NOMO-1 (cell line): Measurements from ENCODE around the gene SESN1.

Experiments used
- DNase-seq, 2 experiments: peaks; one replicate each; lab custom pipeline; 2025; ENCODE audit not compliant: unreplicated experiment in 2 of 2; lab: John Stamatoyannopoulos, UW

The SESN1 gene

GRCh38 chr6:109034526-109034925 is 60.1 kb downstream of the SESN1 start:
- DNase-seq = no peak

GRCh38 chr6:109033655-109034054 is 61.0 kb downstream of the SESN1 start:
- DNase-seq = no peak

- DNase-seq = no peak
These were observed 63.2 kb downstream of the SESN1 start for GRCh38 chr6:109031416-109031815.

- no peak for DNase-seq
These were observed 65.3 kb downstream of the SESN1 start for GRCh38 chr6:109029313-109029712.

GRCh38 chr6:109028439-109028838 is 66.2 kb downstream of the SESN1 start:
- DNase-seq = no peak

GRCh38 chr6:109027964-109028363 is 66.7 kb downstream of the SESN1 start:
- no peak for DNase-seq

- DNase-seq = no peak
These were observed 69.0 kb downstream of the SESN1 start for GRCh38 chr6:109025639-109026038.

GRCh38 chr6:109024784-109025183 is 69.9 kb downstream of the SESN1 start:
- no peak for DNase-seq

- no peak for DNase-seq
These were observed 70.3 kb downstream of the SESN1 start for GRCh38 chr6:109024368-109024767.

GRCh38 chr6:109023356-109023925 is 71.2 kb downstream of the SESN1 start:
- no peak for DNase-seq

- DNase-seq = no peak
These were observed 72.8 kb downstream of the SESN1 start for GRCh38 chr6:109021870-109022269.

GRCh38 chr6:109019911-109020310 is 74.7 kb downstream of the SESN1 start:
- DNase-seq = no peak

- no peak for DNase-seq
These were observed 79.5 kb downstream of the SESN1 start for GRCh38 chr6:109015176-109015575.

GRCh38 chr6:109014606-109015005 is 80.0 kb downstream of the SESN1 start:
- no peak for DNase-seq

- DNase-seq = peak; percentile 5 to 70
These were observed 80.9 kb downstream of the SESN1 start for GRCh38 chr6:109013656-109014305.

- DNase-seq = no peak
These were observed 83.9 kb downstream of the SESN1 start for GRCh38 chr6:109010705-109011102.

GRCh38 chr6:109009962-109010704 is 84.5 kb downstream of the SESN1 start:
- peak in 1 of 2 experiments; percentile 17 for DNase-seq

- peak; percentile 75 to 89 for DNase-seq
These were observed 85.2 kb downstream of the SESN1 start for GRCh38 chr6:109009236-109009961.

GRCh38 chr6:109008537-109009235 is 86.0 kb downstream of the SESN1 start:
- peak; percentile 8 to 76 for DNase-seq

- no peak for DNase-seq
These were observed 86.6 kb downstream of the SESN1 start for GRCh38 chr6:109008054-109008453.

GRCh38 chr6:109007521-109007920 is 87.1 kb downstream of the SESN1 start:
- no peak for DNase-seq
